HL-60 (cell line): ENCODE results near the gene ROCK2.

Source experiments
- DNase-seq, 2 experiments: peaks; one replicate each; pipeline ENCODE4 v3.0.0-alpha.2; 2010 to 2020; ENCODE audit warnings: low read depth in 1 of 2, low spot score in 1 of 2
- H3K27ac ChIP-seq: fragments of 250-450 bp; sonication (Bioruptor Pico); replicated peaks from 2 replicates; pipeline ENCODE4 v1.5.1; 2020; ENCODE audit warnings: mild to moderate bottlenecking, moderate library complexity
- H3K27me3 ChIP-seq: fragments of 250-450 bp; sonication (Bioruptor Pico); 2 replicates; pipeline ENCODE4 v1.5.1; 2021; ENCODE audit warnings: mild to moderate bottlenecking, moderate library complexity; ENCODE audit not compliant: insufficient read depth, poor library complexity, severe bottlenecking
- H3K4me3 ChIP-seq: replicated peaks from 2 replicates; pipeline ENCODE4 v1.5.1; 2011; ENCODE audit warnings: mild to moderate bottlenecking, control low read depth, low read length; ENCODE audit not compliant: insufficient read depth
- GABPA ChIP-seq: IDR thresholded peaks from 2 replicates; pipeline ENCODE4 v1.6.1; 2012; ENCODE audit warnings: low read depth
- POLR2AphosphoS5 ChIP-seq: IDR thresholded peaks from 2 replicates; pipeline ENCODE4 v1.6.1; 2012; ENCODE audit warnings: low read depth
- REST ChIP-seq: IDR thresholded peaks from 2 replicates; pipeline ENCODE4 v1.6.1; 2012; ENCODE audit warnings: low read depth; ENCODE audit not compliant: insufficient replicate concordance
- SPI1 ChIP-seq: IDR thresholded peaks from 2 replicates; pipeline ENCODE4 v1.6.1; 2012; ENCODE audit warnings: low read depth, mild to moderate bottlenecking, borderline replicate concordance
- TF ChIP-seq, protein P1 (sequence below): IDR thresholded peaks from one replicate; pipeline ENCODE4 v1.5.1; 2011; ENCODE audit warnings: low read length, control low read depth, inconsistent platforms; ENCODE audit not compliant: insufficient read depth

Gene ROCK2

DNA sequence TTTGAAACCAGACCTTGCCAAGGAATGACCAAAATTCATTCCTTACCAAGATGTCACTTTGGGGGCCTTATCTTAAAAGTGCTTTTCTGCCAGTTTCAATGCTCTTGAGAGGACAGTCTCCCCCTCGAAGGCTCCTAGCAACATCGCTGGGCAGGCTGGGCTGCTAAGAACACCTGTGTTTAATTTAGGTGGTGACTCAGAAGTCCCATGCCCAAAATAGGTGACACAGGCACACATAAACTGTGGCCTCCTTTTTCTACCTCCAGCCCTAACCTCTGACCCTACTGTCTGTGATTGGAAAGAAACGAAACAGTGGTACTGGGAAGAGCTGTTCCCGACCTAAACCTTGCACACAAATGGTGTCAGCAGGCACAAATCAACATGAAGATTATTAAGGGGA lies 28.7 kb upstream of the ROCK2 start:
- Histone ChIP-seq H3K27me3 (no peaks in the 10 kb centered on the region), H3K27ac (no peak overlapping the region), H3K4me3 (no peak overlapping the region)
- TF ChIP-seq SPI1 (no peak), REST (no peak), POLR2AphosphoS5 (no peak), GABPA (no peak)
- TF ChIP-seq, protein P1, sequence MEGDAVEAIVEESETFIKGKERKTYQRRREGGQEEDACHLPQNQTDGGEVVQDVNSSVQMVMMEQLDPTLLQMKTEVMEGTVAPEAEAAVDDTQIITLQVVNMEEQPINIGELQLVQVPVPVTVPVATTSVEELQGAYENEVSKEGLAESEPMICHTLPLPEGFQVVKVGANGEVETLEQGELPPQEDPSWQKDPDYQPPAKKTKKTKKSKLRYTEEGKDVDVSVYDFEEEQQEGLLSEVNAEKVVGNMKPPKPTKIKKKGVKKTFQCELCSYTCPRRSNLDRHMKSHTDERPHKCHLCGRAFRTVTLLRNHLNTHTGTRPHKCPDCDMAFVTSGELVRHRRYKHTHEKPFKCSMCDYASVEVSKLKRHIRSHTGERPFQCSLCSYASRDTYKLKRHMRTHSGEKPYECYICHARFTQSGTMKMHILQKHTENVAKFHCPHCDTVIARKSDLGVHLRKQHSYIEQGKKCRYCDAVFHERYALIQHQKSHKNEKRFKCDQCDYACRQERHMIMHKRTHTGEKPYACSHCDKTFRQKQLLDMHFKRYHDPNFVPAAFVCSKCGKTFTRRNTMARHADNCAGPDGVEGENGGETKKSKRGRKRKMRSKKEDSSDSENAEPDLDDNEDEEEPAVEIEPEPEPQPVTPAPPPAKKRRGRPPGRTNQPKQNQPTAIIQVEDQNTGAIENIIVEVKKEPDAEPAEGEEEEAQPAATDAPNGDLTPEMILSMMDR: no peak
- no peak for DNase-seq

DNA sequence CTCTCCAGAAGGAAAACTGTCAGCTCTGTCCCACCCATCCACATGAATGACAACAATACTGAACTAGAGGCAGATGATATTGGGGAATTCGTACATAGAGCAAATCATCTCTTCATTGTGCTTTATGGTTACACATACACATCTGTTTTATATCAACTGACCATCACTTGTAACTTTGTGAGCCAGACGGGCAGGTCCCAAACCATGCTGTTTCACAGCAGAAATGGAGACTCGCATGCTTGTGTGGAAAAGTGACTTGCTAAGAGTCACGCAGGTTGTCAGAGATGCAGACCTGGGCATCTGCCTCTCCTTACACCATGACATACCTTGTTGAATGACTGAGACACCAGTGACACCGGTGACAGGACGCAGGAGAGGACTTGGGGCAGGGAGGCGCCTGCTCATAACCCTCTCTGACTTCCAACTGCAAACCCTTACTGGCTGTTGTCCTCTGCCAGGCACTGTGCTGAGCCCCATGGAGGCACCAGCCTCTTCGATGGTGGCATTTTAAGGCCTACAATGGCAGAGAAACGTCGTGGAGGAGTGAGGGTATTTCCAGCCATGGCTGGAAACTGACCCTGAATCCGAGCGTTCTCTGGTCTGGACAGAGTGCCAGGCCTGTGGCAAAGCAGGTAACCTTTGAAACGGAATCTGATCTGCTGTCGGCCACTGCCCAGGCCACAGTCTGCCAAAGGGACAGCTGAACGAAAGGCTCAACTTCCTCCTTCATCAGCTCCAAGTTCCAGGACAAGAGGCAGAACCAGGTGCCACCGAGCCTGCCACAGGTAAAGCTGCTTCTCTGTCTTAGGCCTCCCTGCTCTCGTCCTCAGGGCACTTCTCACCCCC lies 26.9 kb upstream of the ROCK2 start:
- no peaks in the 10 kb centered on the region for H3K27me3 ChIP-seq
- TF ChIP-seq GABPA (no peak), SPI1 (no peak), REST (no peak), POLR2AphosphoS5 (no peak)
- TF ChIP-seq, protein P1: no peak
- no peak for DNase-seq
- no peak overlapping the region for H3K4me3 ChIP-seq
- no peak overlapping the region for H3K27ac ChIP-seq

GRCh38 chr2:11370377-11371091 lies 26.1 kb upstream of the ROCK2 start:
- Histone ChIP-seq H3K4me3 (no peak overlapping the region), H3K27me3 (no peaks in the 10 kb centered on the region), H3K27ac (no peak overlapping the region)
- no peak for DNase-seq
- no peak for TF ChIP-seq SPI1
- TF ChIP-seq GABPA: no peak
- TF ChIP-seq POLR2AphosphoS5: no peak
- no peak for TF ChIP-seq REST
- TF ChIP-seq, protein P1: no peak
